Upper lobe of left lung (tissue), 6 donors: ENCODE data around the gene KIAA1549. TPM values are rescaled to one million over a fixed set of nuclear protein-coding genes. Genes with fewer than 3 reads are reported as not detected.

Experiments
- ATAC-seq, 2 donors: fragments of 200-7000 bp; cut with Tn5 transposase; one replicate each; pipeline ENCODE4 v1.9.1; 2022; ENCODE audit warnings: mild to moderate bottlenecking in 2 of 2, moderate library complexity in 2 of 2; ENCODE audit not compliant: low FRiP score in 2 of 2
- DNase-seq, 2 donors: peaks; one replicate each; pipeline ENCODE4 v3.0.0-alpha.2; 2019 to 2020
- H3K27ac ChIP-seq, 4 donors: fragments of 200-600 bp; sonication (generic); one replicate each; pipeline ENCODE4 v1.5.1; 2016 to 2019
- H3K27me3 ChIP-seq, 4 donors: fragments of 200-600 bp; sonication (generic); one replicate each; pipeline ENCODE4 v1.5.1; 2017 to 2019
- H3K36me3 ChIP-seq, 4 donors: fragments of 200-600 bp; sonication (generic); one replicate each; pipeline ENCODE4 v1.5.1; 2016 to 2019
- H3K4me1 ChIP-seq, 4 donors: fragments of 200-600 bp; sonication (generic); one replicate each; pipeline ENCODE4 v1.5.1; 2018 to 2019
- H3K4me3 ChIP-seq, 4 donors: fragments of 200-600 bp; sonication (generic); one replicate each; pipeline ENCODE4 v1.5.1; 2017 to 2019; ENCODE audit warnings: mild to moderate bottlenecking in 2 of 4, moderate library complexity in 1 of 4
- H3K9me3 ChIP-seq, 4 donors: fragments of 200-600 bp; sonication (generic); one replicate each; pipeline ENCODE4 v1.5.1; 2018 to 2019
- CTCF ChIP-seq, 6 experiments: fragments of 450-650 bp in 4 of 6; fragments of 200-600 bp in 2 of 6; sonication (generic) in 2 of 6; IDR thresholded peaks; one replicate each; pipeline ENCODE4 v1.5.1; 2016 to 2019; ENCODE audit warnings: antibody characterized with exemption in 6 of 6
- EP300 ChIP-seq, 4 donors: sonication (generic); formaldehyde crosslinking; IDR thresholded peaks; one replicate each; pipeline ENCODE4 v1.5.1; 2017; ENCODE audit warnings: antibody characterized with exemption in 4 of 4, control low read depth in 2 of 4
- POLR2A ChIP-seq, 4 donors: fragments of 450-650 bp; IDR thresholded peaks; one replicate each; pipeline ENCODE4 v1.5.1; 2016 to 2017; ENCODE audit warnings: antibody characterized with exemption in 4 of 4, mild to moderate bottlenecking in 2 of 4
- POLR2AphosphoS5 ChIP-seq, 2 donors: sonication (generic); formaldehyde crosslinking; IDR thresholded peaks; one replicate each; pipeline ENCODE4 v1.5.1; 2017; ENCODE audit warnings: antibody characterized with exemption in 2 of 2
- WGBS, 2 donors: methylation state at CpG; one replicate each; pipeline ENCODE4 v1.1.5; 2017 to 2018; 5-methylcytosine and 5-hydroxymethylcytosine counted together
- total RNA-seq, 6 donors: library from RNA; depleted of rRNA in 4 of 6; stranded (reverse); fragments of >200 nt in 4 of 6; gene quantifications; one replicate each; pipeline versions ENCODE4 v1.1.0 to v1.2.1, GENCODE V29; 2016 to 2021
- donor health status: DM: no; HTN: no; CAD: no; lungs with moderate emphysema.
- donor health status: DM: no; HTN: yes; CAD: no; lungs with severe emphysema.

KIAA1549 gene
- total RNA-seq, 6 donors from 2014 or later = 4.1 to 10.2 (median 5.3) TPM

GRCh38 chr7:139004321-139005090, 23.3 kb upstream of the KIAA1549 start:
- ATAC-seq = no peak
- DNase-seq = no peak
- H3K9me3 ChIP-seq = peaks cover 0 to 4% (median 1%) of the 10 kb centered on the region in 4 donors
- H3K4me1 ChIP-seq = no peaks in the 10 kb centered on the region
- H3K27me3 ChIP-seq = no peaks in the 10 kb centered on the region
- TF ChIP-seq POLR2A (IDR thresholded peaks at IDR 0.05) (no peak), EP300 (IDR thresholded peaks at IDR 0.05) (no peak), POLR2AphosphoS5 (IDR thresholded peaks at IDR 0.05) (no peak), CTCF (IDR thresholded peaks at IDR 0.05) (no peak)
- no peaks in the 10 kb centered on the region for H3K36me3 ChIP-seq
- H3K27ac ChIP-seq = no peak overlapping the region
- no peak overlapping the region for H3K4me3 ChIP-seq

- H3K27me3 ChIP-seq = no peaks in the 10 kb centered on the region
- no peaks in the 10 kb centered on the region for H3K4me1 ChIP-seq
- DNase-seq (no peak), ATAC-seq (no peak)
- H3K36me3 ChIP-seq = no peaks in the 10 kb centered on the region
- no peak for TF ChIP-seq POLR2AphosphoS5 (IDR thresholded peaks at IDR 0.05)
- no peak for TF ChIP-seq EP300 (IDR thresholded peaks at IDR 0.05)
- no peak for TF ChIP-seq POLR2A (IDR thresholded peaks at IDR 0.05)
- no peak for TF ChIP-seq CTCF (IDR thresholded peaks at IDR 0.05)
- H3K27ac ChIP-seq = no peak overlapping the region
- no peak overlapping the region for H3K4me3 ChIP-seq
- H3K9me3 ChIP-seq = peaks cover 0 to 2% (median 0%) of the 10 kb centered on the region in 4 donors
- 82 to 96% methylated on average over 3 of the region's 3 CpGs for WGBS, 2 donors
Observed at GRCh38 chr7:138999414-138999813, 18.2 kb upstream of the KIAA1549 start.

- no peak for DNase-seq
- no peak for TF ChIP-seq CTCF (IDR thresholded peaks at IDR 0.05)
- no peak for TF ChIP-seq POLR2A (IDR thresholded peaks at IDR 0.05)
- TF ChIP-seq EP300 (IDR thresholded peaks at IDR 0.05) = no peak
- TF ChIP-seq POLR2AphosphoS5 (IDR thresholded peaks at IDR 0.05) = no peak
- Histone ChIP-seq H3K27ac (no peak overlapping the region), H3K4me3 (no peak overlapping the region), H3K36me3 (no peaks in the 10 kb centered on the region), H3K9me3 (peaks cover 0 to 7% (median 3%) of the 10 kb centered on the region in 4 donors), H3K27me3 (no peaks in the 10 kb centered on the region), H3K4me1 (no peaks in the 10 kb centered on the region)
- ATAC-seq = no peak
- 72 to 82% methylated on average over 8 of the region's 8 CpGs for WGBS, 2 donors
Observed at GRCh38 chr7:138992052-138992531, 10.9 kb upstream of the KIAA1549 start.

- 100% methylated on average over 1 of the region's 1 CpG for WGBS, 2 donors
- TF ChIP-seq POLR2A (IDR thresholded peaks at IDR 0.05) (no peak), CTCF (IDR thresholded peaks at IDR 0.05) (no peak), EP300 (IDR thresholded peaks at IDR 0.05) (no peak), POLR2AphosphoS5 (IDR thresholded peaks at IDR 0.05) (no peak)
Observed at GRCh38 chr7:138987686-138988085, 6.5 kb upstream of the KIAA1549 start.

More at GRCh38 chr7:138987686-138988085, 6.5 kb upstream of the KIAA1549 start:
- H3K36me3 ChIP-seq = no peaks in the 10 kb centered on the region
- DNase-seq = no peak
- no peak overlapping the region for H3K4me3 ChIP-seq
- ATAC-seq = no peak
- no peaks in the 10 kb centered on the region for H3K27me3 ChIP-seq
- H3K9me3 ChIP-seq = peaks cover 0 to 8% (median 3%) of the 10 kb centered on the region in 4 donors
- no peaks in the 10 kb centered on the region for H3K4me1 ChIP-seq
- no peak overlapping the region for H3K27ac ChIP-seq
